GM23338 (cell line): ENCODE data around the gene RAPGEF4. TPM values are rescaled to one million over a fixed set of nuclear protein-coding genes. Genes with fewer than 3 reads are reported as not detected.
A peak's percentile ranks its signal among the peaks of the same experiment; 100 is the strongest.

ENCODE experiments used
- ATAC-seq: fragments of 200-7000 bp; cut with Tn5 transposase; 3 replicates; pipeline ENCODE4 v1.9.1; 2020
- DNase-seq: peaks from one replicate; pipeline ENCODE4 v3.0.0-alpha.2; 2015; ENCODE audit warnings: low spot score
- H2AFZ ChIP-seq: fragments of 200-600 bp; sonication (generic); 2 replicates; pipeline ENCODE4 v1.8.0; 2016; ENCODE audit warnings: antibody characterized with exemption, mild to moderate bottlenecking, moderate library complexity
- H3F3A ChIP-seq: fragments of 200-600 bp; sonication (generic); replicated peaks from 2 replicates; pipeline ENCODE4 v1.8.0; 2017; ENCODE audit warnings: antibody characterized with exemption, mixed run types, low read depth
- H3K27ac ChIP-seq: fragments of 200-600 bp; sonication (generic); 2 replicates; pipeline ENCODE4 v1.6.1; 2016; ENCODE audit warnings: low read depth
- H3K27me3 ChIP-seq: fragments of 200-600 bp; sonication (generic); 2 replicates; pipeline ENCODE4 v1.8.0; 2016; ENCODE audit warnings: mild to moderate bottlenecking, mixed run types, moderate library complexity; ENCODE audit not compliant: insufficient read depth
- H3K36me3 ChIP-seq: fragments of 200-600 bp; sonication (generic); 2 replicates; pipeline ENCODE4 v1.8.0; 2016; ENCODE audit warnings: mild to moderate bottlenecking; ENCODE audit not compliant: insufficient read depth
- H3K4me1 ChIP-seq: fragments of 200-600 bp; sonication (generic); 2 replicates; pipeline ENCODE4 v1.8.0; 2016; ENCODE audit warnings: mild to moderate bottlenecking, moderate library complexity; ENCODE audit not compliant: insufficient read depth
- H3K4me2 ChIP-seq: fragments of 200-600 bp; sonication (generic); 2 replicates; pipeline ENCODE4 v1.7.1; 2017; ENCODE audit warnings: mixed run types
- H3K4me3 ChIP-seq: fragments of 200-600 bp; sonication (generic); 2 replicates; pipeline ENCODE4 v1.6.1; 2016; ENCODE audit warnings: mixed run types
- H3K79me2 ChIP-seq: fragments of 200-600 bp; sonication (generic); replicated peaks from 2 replicates; pipeline ENCODE4 v1.8.0; 2017; ENCODE audit warnings: mild to moderate bottlenecking; ENCODE audit not compliant: insufficient read depth
- H3K9me2 ChIP-seq: fragments of 200-600 bp; sonication (generic); 2 replicates; pipeline ENCODE4 v1.8.0; 2017; ENCODE audit not compliant: insufficient read depth
- H4K20me1 ChIP-seq: fragments of 200-600 bp; sonication (generic); replicated peaks from 2 replicates; pipeline ENCODE4 v1.8.0; 2017; ENCODE audit warnings: mild to moderate bottlenecking; ENCODE audit not compliant: insufficient read depth
- H3K27ac Mint-ChIP-seq: 2 replicates; pipeline ENCODE4 v1.8.0; 2020; ENCODE audit warnings: inconsistent platforms, mild to moderate bottlenecking, moderate library complexity, mixed read lengths
- H3K27me3 Mint-ChIP-seq: 3 replicates; pipeline ENCODE4 v1.8.0; 2022; ENCODE audit warnings: low read depth, mild to moderate bottlenecking, moderate library complexity, mixed read lengths, inconsistent platforms; ENCODE audit not compliant: insufficient read depth, poor library complexity
- H3K36me3 Mint-ChIP-seq: 3 replicates; pipeline ENCODE4 v1.8.0; 2021; ENCODE audit warnings: low read depth, mild to moderate bottlenecking, inconsistent platforms, moderate library complexity, mixed read lengths
- H3K4me1 Mint-ChIP-seq: 3 replicates; pipeline ENCODE4 v1.8.0; 2020; ENCODE audit warnings: mild to moderate bottlenecking, inconsistent platforms, mixed read lengths
- H3K4me3 Mint-ChIP-seq: 3 replicates; pipeline ENCODE4 v1.8.0; 2021; ENCODE audit warnings: moderate library complexity, mild to moderate bottlenecking, inconsistent platforms, mixed read lengths
- H3K9me3 Mint-ChIP-seq: 3 replicates; pipeline ENCODE4 v1.8.0; 2020; ENCODE audit warnings: moderate library complexity, mild to moderate bottlenecking, inconsistent platforms, mixed read lengths
- EZH2phosphoT487 ChIP-seq: fragments of 200-600 bp; sonication (generic); IDR thresholded peaks from one replicate; pipeline ENCODE4 v1.8.1; 2018; ENCODE audit warnings: antibody characterized with exemption; ENCODE audit not compliant: unreplicated experiment
- NANOG ChIP-seq: IDR thresholded peaks from 2 replicates; pipeline ENCODE4 v1.6.1; 2016; ENCODE audit warnings: antibody characterized with exemption, borderline replicate concordance
- POLR2AphosphoS5 ChIP-seq: IDR thresholded peaks from 2 replicates; pipeline ENCODE4 v1.6.1; 2016; ENCODE audit warnings: antibody characterized with exemption, low read depth
- STAT1 ChIP-seq: IDR thresholded peaks from one replicate; pipeline ENCODE4 v1.6.1; 2016; ENCODE audit warnings: antibody characterized with exemption; ENCODE audit not compliant: unreplicated experiment
- ZNF462 ChIP-seq: fragments of 250-450 bp; sonication (Bioruptor Pico); IDR thresholded peaks from 2 replicates; pipeline ENCODE4 v1.5.0; 2020; ENCODE audit warnings: mild to moderate bottlenecking, moderate library complexity
- polyA plus RNA-seq: library from polyadenylated mRNA; unstranded; fragments of >200 nt; fragmentation: Nextera tagmentation; extraction: Ambion mirVana; gene quantifications from 2 replicates; pipeline ENCODE4 v1.2.1, GENCODE V29; 2016
- total RNA-seq: library from RNA; depleted of rRNA; stranded (reverse); fragments of >200 nt; shearing (Covaris generic); gene quantifications from 2 replicates; pipeline ENCODE4 v1.2.3, GENCODE V29; 2014

Gene RAPGEF4
- total and polyA plus RNA-seq, 2 experiments from 2014 or later = 1.7 to 4.7 TPM

GRCh38 chr2:173058673-173059072 is 323.0 kb downstream of the RAPGEF4 start:
- DNase-seq (no peak), ATAC-seq (no peak)
- Histone ChIP-seq H3K27ac (no peak overlapping the region), H3K4me1 (peaks cover 4% of the 10 kb centered on the region; the same call in 1 of the 2 replicates), H3K4me3 (no peak overlapping the region), H3K4me2 (no peak overlapping the region), H3K36me3 (no peaks in the 10 kb centered on the region), H4K20me1 (no peaks in the 10 kb centered on the region), H3K27me3 (no peaks in the 10 kb centered on the region), H3K9me2 (0 out of 2 replicates have a peak, but pooled peaks cover 3% of the 10 kb centered on the region), H3K79me2 (no peaks in the 10 kb centered on the region), H2AFZ (0 out of 2 replicates have a peak overlapping the region, but pooled peaks have one; percentile 26), H3F3A (no peaks in the 10 kb centered on the region)
- H3K36me3 Mint-ChIP-seq = no peaks in the 10 kb centered on the region
- no peaks in the 10 kb centered on the region; the same call in 2 of the 3 replicates for H3K9me3 Mint-ChIP-seq
- H3K4me1 Mint-ChIP-seq = peaks cover 8% of the 10 kb centered on the region; the same call in 2 of the 3 replicates
- H3K4me3 Mint-ChIP-seq = no peak overlapping the region
- H3K27ac Mint-ChIP-seq = no peak overlapping the region
- TF ChIP-seq POLR2AphosphoS5 (no peak), STAT1 (no peak), EZH2phosphoT487 (no peak)
- H3K27me3 Mint-ChIP-seq = peaks cover 6% of the 10 kb centered on the region

- Histone ChIP-seq H3F3A (no peaks in the 10 kb centered on the region), H3K9me2 (0 out of 2 replicates have a peak, but pooled peaks cover 3% of the 10 kb centered on the region), H3K27ac (no peak overlapping the region), H4K20me1 (no peaks in the 10 kb centered on the region), H3K4me2 (no peak overlapping the region), H3K79me2 (no peaks in the 10 kb centered on the region), H3K36me3 (no peaks in the 10 kb centered on the region), H3K4me3 (no peak overlapping the region), H3K27me3 (no peaks in the 10 kb centered on the region), H2AFZ (no peak overlapping the region), H3K4me1 (peaks cover 4% of the 10 kb centered on the region; the same call in 1 of the 2 replicates)
- Mint-ChIP-seq H3K27ac (no peak overlapping the region), H3K4me1 (peaks cover 6% of the 10 kb centered on the region; the same call in 2 of the 3 replicates), H3K27me3 (peaks cover 6% of the 10 kb centered on the region), H3K9me3 (no peaks in the 10 kb centered on the region; the same call in 2 of the 3 replicates), H3K4me3 (no peak overlapping the region), H3K36me3 (no peaks in the 10 kb centered on the region)
- TF ChIP-seq STAT1 (no peak), ZNF462 (CRISPR knock-in tag) (no peak), NANOG (no peak), POLR2AphosphoS5 (no peak)
- ATAC-seq (no peak), DNase-seq (no peak)
These were observed 323.6 kb downstream of the RAPGEF4 start for GRCh38 chr2:173059292-173059691.
